T-cell (primary cell): ENCODE measurements around the gene FLT1. TPM values are rescaled to one million over a fixed set of nuclear protein-coding genes. Genes with fewer than 3 reads are reported as not detected.

Experiments used
- ATAC-seq, 4 experiments: fragments of 200-7000 bp in 3 of 4; fragments of 150-1000 bp in 1 of 4; cut with Tn5 transposase; replicated peaks in 1 of 4; 1 replicate in 3 of 4; 2 replicates in 1 of 4; pipeline ENCODE4 v1.10.0; 2021; ENCODE audit warnings: moderate library complexity in 3 of 4, mild to moderate bottlenecking in 2 of 4, moderate number of reproducible peaks in 1 of 4
- CTCF ChIA-PET, 2 donors: fragments of 300-600 bp; sonication (Branson Sonifier 250); formaldehyde crosslinking; loops; one replicate each; lab custom pipeline; 2022; ENCODE audit warnings: antibody characterized with exemption in 2 of 2; lab: Charles Lee
- POLR2A ChIA-PET, 2 donors: fragments of 300-600 bp; sonication (Branson Sonifier 250); formaldehyde crosslinking; loops; one replicate each; lab custom pipeline; 2022; ENCODE audit warnings: antibody characterized with exemption in 2 of 2; lab: Charles Lee
- DNase-seq, 35 experiments: peaks; one replicate each; pipeline versions ENCODE4 v3.0.0 to v3.0.0-alpha.2; 2013 to 2023
- H3K27ac ChIP-seq: one replicate; pipeline ENCODE4 v1.5.1; 2013; ENCODE audit warnings: low read length
- H3K27me3 ChIP-seq, 2 experiments: replicated peaks in 1 of 2; 1 replicate in 1 of 2; 2 replicates in 1 of 2; pipeline versions ENCODE4 v1.6.1 to v1.7.0; 2013; ENCODE audit warnings: low read length in 1 of 2, mixed read lengths in 1 of 2; ENCODE audit not compliant: control insufficient read depth in 2 of 2, insufficient read depth in 2 of 2; ENCODE audit errors: extremely low read depth in 1 of 2
- H3K36me3 ChIP-seq, 2 donors: 1 replicate in 1 of 2; 2 replicates in 1 of 2; pipeline versions ENCODE4 v1.6.1 to v1.7.0; 2013; ENCODE audit warnings: low read length in 1 of 2; ENCODE audit not compliant: control insufficient read depth in 2 of 2, insufficient read depth in 1 of 2; ENCODE audit errors: extremely low read depth in 1 of 2
- H3K4me1 ChIP-seq, 2 experiments: 1 replicate in 1 of 2; 2 replicates in 1 of 2; pipeline versions ENCODE4 v1.6.1 to v1.7.0; 2013; ENCODE audit warnings: low read length in 2 of 2, mixed read lengths in 1 of 2; ENCODE audit not compliant: insufficient read depth in 2 of 2, control insufficient read depth in 1 of 2; ENCODE audit errors: extremely low read depth in 1 of 2
- H3K4me3 ChIP-seq, 2 donors: 1 replicate in 1 of 2; 2 replicates in 1 of 2; pipeline versions ENCODE4 v1.5.1 to v1.7.0; 2013; ENCODE audit warnings: mild to moderate bottlenecking in 2 of 2, low read length in 1 of 2, moderate library complexity in 1 of 2; ENCODE audit not compliant: control insufficient read depth in 1 of 2; ENCODE audit errors: extremely low read depth in 1 of 2
- H3K9me3 ChIP-seq: 2 replicates; pipeline ENCODE4 v1.7.0; 2013
- H3K27ac Mint-ChIP-seq, 2 donors: one replicate each; pipeline ENCODE4 v1.8.0; 2020 to 2021; ENCODE audit warnings: mild to moderate bottlenecking in 2 of 2, mixed read lengths in 2 of 2
- H3K27me3 Mint-ChIP-seq, 2 donors: one replicate each; pipeline ENCODE4 v1.8.0; 2021 to 2022; ENCODE audit warnings: mixed read lengths in 2 of 2
- H3K36me3 Mint-ChIP-seq: one replicate; pipeline ENCODE4 v1.8.0; 2021; ENCODE audit warnings: mixed read lengths
- H3K4me1 Mint-ChIP-seq, 3 donors: one replicate each; pipeline ENCODE4 v1.8.0; 2020 to 2022; ENCODE audit warnings: mixed read lengths in 3 of 3, mild to moderate bottlenecking in 1 of 3
- H3K4me3 Mint-ChIP-seq, 3 donors: one replicate each; pipeline ENCODE4 v1.8.0; 2020 to 2022; ENCODE audit warnings: mild to moderate bottlenecking in 3 of 3, mixed read lengths in 3 of 3, moderate library complexity in 3 of 3
- H3K9me3 Mint-ChIP-seq, 3 donors: one replicate each; pipeline ENCODE4 v1.8.0; 2020 to 2022; ENCODE audit warnings: mixed read lengths in 3 of 3
- WGBS: methylation state at CpG from one replicate; pipeline ENCODE4 v1.1.5; 2013; ENCODE audit warnings: missing lambda C conversion rate; ENCODE audit not compliant: insufficient coverage; 5-methylcytosine and 5-hydroxymethylcytosine counted together
- total RNA-seq, 35 experiments: library from RNA in 6 of 35; stranded (reverse) in 6 of 35; fragments of 120-200 nt in 1 of 35; gene quantifications; one replicate each; pipeline versions ENCODE4 v1.2.1 to v1.2.4 and lab custom pipeline; 2013 to 2026

The FLT1 gene
- total RNA-seq, 5 donors from 2014 or later (not counting 1 experiment from before 2014, with no cell fraction given) = 0.56 to 2.9 (median 1.6) TPM

DNA sequence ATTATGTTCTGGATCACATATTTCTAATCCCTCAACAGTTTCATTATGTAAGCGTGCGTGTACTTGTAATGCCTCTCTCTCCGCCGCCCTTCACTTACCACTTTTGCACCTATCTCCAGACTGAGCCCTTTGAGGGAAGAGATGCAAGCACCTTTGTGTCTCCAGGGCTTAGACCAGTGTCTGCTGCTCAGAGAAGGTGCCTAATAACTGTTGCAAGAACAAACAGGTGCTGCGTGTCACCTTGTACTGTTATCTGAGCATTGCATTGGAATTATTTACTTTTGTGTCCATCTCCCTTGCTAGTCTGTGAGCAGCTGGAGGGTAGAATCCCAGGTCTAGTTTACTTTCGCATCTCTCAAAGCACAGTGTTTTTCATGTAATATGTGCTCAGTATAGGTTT is 156.2 kb downstream of the FLT1 start:
- peaks cover 0 to 4% of the 10 kb centered on the region in 2 donors for H3K27me3 Mint-ChIP-seq
- Histone ChIP-seq H3K4me1 (peaks cover 0 to 2% of the 10 kb centered on the region in 2 experiments), H3K36me3 (no peaks in the 10 kb centered on the region), H3K27me3 (no peaks in the 10 kb centered on the region), H3K4me3 (no peak overlapping the region), H3K27ac (no peak overlapping the region), H3K9me3 (no peaks in the 10 kb centered on the region)
- CTCF ChIA-PET = no interaction called here
- no peak overlapping the region for H3K4me3 Mint-ChIP-seq
- no peaks in the 10 kb centered on the region for H3K9me3 Mint-ChIP-seq
- no peak overlapping the region for H3K27ac Mint-ChIP-seq
- DNase-seq = no peak
- no peaks in the 10 kb centered on the region for H3K36me3 Mint-ChIP-seq
- POLR2A ChIA-PET = no interaction called here
- 94% methylated on average over 4 of the region's 6 CpGs for WGBS
- no peak for ATAC-seq
- peaks cover 0 to 8% (median 2%) of the 10 kb centered on the region in 3 donors for H3K4me1 Mint-ChIP-seq

DNA sequence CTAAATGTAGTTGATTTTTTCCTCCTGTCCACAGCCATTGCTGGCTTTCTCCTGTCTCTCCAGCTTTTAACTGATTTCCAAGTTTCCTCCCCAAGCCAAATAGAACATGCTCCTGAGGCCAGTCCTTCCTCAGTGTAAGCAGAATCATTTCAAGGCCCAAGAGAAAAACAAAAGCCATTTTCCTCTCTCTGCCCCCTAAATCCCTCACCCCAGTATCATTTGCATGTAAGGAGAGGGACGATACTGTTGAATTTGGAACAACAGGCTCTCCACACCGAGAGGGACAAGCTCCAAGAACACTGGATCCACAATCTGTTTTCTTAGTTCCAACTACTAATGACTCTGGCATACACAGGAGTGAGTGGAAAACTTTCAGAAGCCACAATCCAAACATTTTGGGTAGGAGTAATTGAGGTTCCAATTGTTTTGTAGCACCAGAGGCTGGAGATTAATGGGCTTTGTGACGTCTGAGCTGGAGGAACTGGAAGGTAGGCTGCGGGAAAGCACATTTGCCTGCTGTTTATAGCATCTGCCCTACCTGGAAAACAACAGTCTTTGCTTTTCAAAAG is 156.8 kb downstream of the FLT1 start:
- no peaks in the 10 kb centered on the region for H3K36me3 ChIP-seq
- no peaks in the 10 kb centered on the region for H3K9me3 ChIP-seq
- peaks cover 0 to 8% (median 2%) of the 10 kb centered on the region in 3 donors for H3K4me1 Mint-ChIP-seq
- DNase-seq (no peak), ATAC-seq (no peak)
- H3K27me3 Mint-ChIP-seq = peaks cover 0 to 3% of the 10 kb centered on the region in 2 donors
- no peaks in the 10 kb centered on the region for H3K27me3 ChIP-seq
- H3K27ac Mint-ChIP-seq = no peak overlapping the region
- H3K4me3 ChIP-seq = no peak overlapping the region
- H3K9me3 Mint-ChIP-seq = no peaks in the 10 kb centered on the region
- POLR2A ChIA-PET = interaction anchor here in 1 of 2 donors (0.6 kb wide), 1 partner anchor 139 kb away, joined by 3 read pairs; no protein-coding TSS in a partner anchor
- WGBS = no CpG with 5 or more reads among the region's 4 CpGs
- no peak overlapping the region for H3K4me3 Mint-ChIP-seq
- CTCF ChIA-PET = no interaction called here
- peaks cover 0 to 2% of the 10 kb centered on the region in 2 experiments for H3K4me1 ChIP-seq
- H3K27ac ChIP-seq = no peak overlapping the region
- H3K36me3 Mint-ChIP-seq = no peaks in the 10 kb centered on the region

DNA sequence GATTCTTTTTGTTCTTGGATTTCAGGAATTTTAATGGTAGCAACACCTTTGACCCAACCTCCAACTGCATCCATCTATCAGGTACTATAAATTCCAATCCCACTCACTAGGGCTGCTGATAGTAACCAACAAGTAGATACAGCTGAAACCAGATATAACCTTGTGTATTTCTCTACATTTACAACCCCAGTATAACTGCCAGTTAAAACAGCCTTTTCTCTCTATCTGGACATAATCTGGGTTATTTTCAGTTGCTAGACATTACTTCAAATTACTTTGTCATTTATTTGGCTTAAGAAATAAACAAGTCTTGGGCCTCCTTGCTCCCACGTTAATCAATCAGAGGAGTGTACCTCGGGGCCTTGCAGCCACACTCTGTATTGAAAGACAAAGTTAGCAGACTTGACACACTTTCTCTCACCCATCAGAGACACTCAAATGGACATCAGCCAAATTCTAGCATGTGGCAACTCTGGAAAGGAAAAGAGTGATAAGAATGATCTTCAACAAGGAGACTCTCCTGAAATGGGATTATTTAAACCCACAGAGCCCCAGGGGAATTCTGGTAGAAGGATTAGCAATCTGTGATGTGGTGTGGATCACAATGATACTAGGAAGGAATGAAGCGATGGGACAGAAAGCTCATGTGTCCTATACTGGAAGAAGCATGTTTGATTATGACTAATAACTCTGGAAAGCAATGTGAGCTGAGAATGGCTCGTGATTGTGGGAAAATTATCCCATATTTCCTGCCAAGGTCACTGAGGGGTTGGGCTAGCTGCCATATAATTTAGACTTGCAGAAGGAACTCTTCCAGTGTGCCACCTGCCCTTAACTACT is 157.5 kb downstream of the FLT1 start:
- POLR2A ChIA-PET = interaction anchor here in 1 of 2 donors (0.6 kb wide), 1 partner anchor 139 kb away, joined by 3 read pairs; no protein-coding TSS in a partner anchor
- no peak overlapping the region for H3K27ac ChIP-seq
- no peaks in the 10 kb centered on the region for H3K27me3 ChIP-seq
- Mint-ChIP-seq H3K4me3 (no peak overlapping the region), H3K27ac (no peak overlapping the region), H3K4me1 (peaks cover 0 to 6% (median 2%) of the 10 kb centered on the region in 3 donors), H3K36me3 (no peaks in the 10 kb centered on the region), H3K9me3 (no peaks in the 10 kb centered on the region), H3K27me3 (peaks cover 0 to 3% of the 10 kb centered on the region in 2 donors)
- H3K4me1 ChIP-seq = peaks cover 0 to 2% of the 10 kb centered on the region in 2 experiments
- DNase-seq (no peak), ATAC-seq (no peak)
- no peak overlapping the region for H3K4me3 ChIP-seq
- 86% methylated on average over 1 of the region's 4 CpGs for WGBS
- CTCF ChIA-PET = interaction anchor here (0.6 to 0.7 kb wide), 2 partner anchors 8 to 37 kb away, joined by 3 to 4 read pairs; no protein-coding TSS in a partner anchor
- H3K36me3 ChIP-seq = no peaks in the 10 kb centered on the region
- H3K9me3 ChIP-seq = no peaks in the 10 kb centered on the region

DNA sequence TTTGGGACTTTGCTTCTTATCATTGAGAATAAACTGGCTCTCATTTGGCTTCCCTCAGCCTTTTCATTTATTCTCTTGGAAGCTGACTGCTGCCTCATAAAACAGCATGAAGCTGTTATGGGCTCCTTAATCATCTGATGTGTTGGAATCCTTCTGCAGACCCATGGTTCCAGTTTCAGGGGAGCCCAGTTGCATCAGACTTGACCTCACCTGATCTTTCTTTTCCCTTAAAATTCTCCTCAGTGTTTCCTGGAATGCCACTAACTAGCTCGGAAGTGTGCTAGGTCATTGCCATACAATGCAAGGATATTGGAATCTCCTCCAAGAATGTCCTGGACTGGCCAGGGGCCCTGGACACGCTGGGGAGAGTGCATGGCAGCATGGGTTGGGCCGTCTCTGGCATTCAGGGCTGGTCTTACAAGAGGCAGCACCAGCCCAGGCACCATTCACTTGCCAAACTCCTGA is 158.7 kb downstream of the FLT1 start:
- CTCF ChIA-PET = interaction anchor here in 1 of 2 donors (0.6 kb wide), 1 partner anchor 7 kb away, joined by 3 read pairs; no protein-coding TSS in a partner anchor
- no peak overlapping the region for H3K4me3 Mint-ChIP-seq
- 70% methylated on average over 2 of the region's 3 CpGs for WGBS

DNA sequence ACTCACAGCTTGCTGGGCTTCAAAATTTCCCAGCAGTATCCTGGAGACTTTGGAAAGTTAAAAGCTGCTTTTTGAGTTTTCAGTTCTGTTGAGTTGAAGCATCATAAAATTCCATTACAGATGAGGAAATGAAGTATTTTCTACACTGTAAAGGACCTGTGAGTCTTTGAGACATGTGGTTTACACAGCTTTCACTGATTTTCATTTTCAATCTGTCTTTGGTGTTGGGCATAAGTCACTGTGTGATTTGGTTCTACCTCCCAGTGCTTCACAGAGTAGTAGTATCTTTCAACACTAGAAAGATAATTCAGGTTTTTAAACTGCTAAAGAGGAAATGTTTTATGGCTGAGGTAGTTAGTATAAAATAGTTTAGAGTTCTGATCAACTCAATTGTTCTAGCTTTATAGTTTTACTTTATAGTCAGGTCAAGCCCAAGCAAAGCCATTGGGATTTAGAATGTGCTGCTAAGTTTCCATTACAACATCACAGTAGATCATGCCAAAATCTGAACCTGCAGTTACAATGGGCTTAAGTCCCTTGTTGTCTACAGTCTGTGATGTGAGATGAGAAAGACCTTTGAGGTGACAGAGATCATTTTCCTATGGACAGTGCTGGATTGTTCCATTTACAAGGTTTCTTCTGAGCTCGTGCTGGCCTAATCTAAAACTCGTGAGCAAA is 161.6 kb downstream of the FLT1 start:
- CTCF ChIA-PET = interaction anchor here in 1 of 2 donors (1.0 kb wide), 1 partner anchor 11 kb away, joined by 3 read pairs; no protein-coding TSS in a partner anchor
- peaks cover 0 to 3% of the 10 kb centered on the region in 2 donors for H3K27me3 Mint-ChIP-seq
- POLR2A ChIA-PET = no interaction called here

More for the DNA sequence above, 158.7 kb downstream of the FLT1 start:
- Mint-ChIP-seq H3K36me3 (no peaks in the 10 kb centered on the region), H3K27me3 (peaks cover 0 to 3% of the 10 kb centered on the region in 2 donors), H3K4me1 (no peaks in the 10 kb centered on the region), H3K9me3 (no peaks in the 10 kb centered on the region), H3K27ac (no peak overlapping the region)
- no peaks in the 10 kb centered on the region for H3K9me3 ChIP-seq
- H3K4me1 ChIP-seq = no peaks in the 10 kb centered on the region
- DNase-seq = no peak
- no peak overlapping the region for H3K4me3 ChIP-seq
- H3K27me3 ChIP-seq = no peaks in the 10 kb centered on the region
- H3K27ac ChIP-seq = no peak overlapping the region
- POLR2A ChIA-PET = no interaction called here
- ATAC-seq = no peak
- H3K36me3 ChIP-seq = no peaks in the 10 kb centered on the region

More for the DNA sequence above, 161.6 kb downstream of the FLT1 start:
- Mint-ChIP-seq H3K36me3 (no peaks in the 10 kb centered on the region), H3K9me3 (no peaks in the 10 kb centered on the region), H3K4me3 (no peak overlapping the region), H3K27ac (no peak overlapping the region), H3K4me1 (no peaks in the 10 kb centered on the region)
- Histone ChIP-seq H3K27ac (no peak overlapping the region), H3K4me3 (no peak overlapping the region), H3K27me3 (no peaks in the 10 kb centered on the region), H3K9me3 (no peaks in the 10 kb centered on the region), H3K4me1 (no peaks in the 10 kb centered on the region), H3K36me3 (no peaks in the 10 kb centered on the region)
- DNase-seq = no peak
- no peak for ATAC-seq
- whole genome bisulfite sequencing = no CpG with 5 or more reads among the region's 2 CpGs
